ENCODE data around the gene LSAMP. TPM values are rescaled to one million over a fixed set of nuclear protein-coding genes. Genes with fewer than 3 reads are reported as not detected.
A peak's percentile ranks its signal among the peaks of the same experiment; 100 is the strongest.

The LSAMP gene
- total RNA-seq, 1 experiment from 2014 or later, result 10.1 TPM

- CTCF ChIA-PET, result no interaction called here
- Histone ChIP-seq H3K4me3 (ENCODE audit: low read depth, low read length, poor library complexity, severe bottlenecking) (no peak overlapping the region), H3K4me1 (ENCODE audit: insufficient read depth, low read length, poor library complexity, severe bottlenecking) (peaks cover 34% of the 10 kb centered on the region), H3K27ac (ENCODE audit: low read depth, low read length, poor library complexity, severe bottlenecking) (no peak overlapping the region), H3K9me3 (ENCODE audit: low read depth, low read length, poor library complexity, severe bottlenecking) (no peaks in the 10 kb centered on the region), H3K36me3 (ENCODE audit: insufficient read depth, low read length, poor library complexity, severe bottlenecking) (no peaks in the 10 kb centered on the region), H3K27me3 (replicated peaks; ENCODE audit: insufficient read depth, low read depth, low read length, poor library complexity) (no peaks in the 10 kb centered on the region)
- intact Hi-C loops (cut with micrococcal nuclease; ENCODE audit: unreplicated experiment), result no loop called here
- BruUV-seq (replicated peaks), result no TSS peak
- no peak for DNase-seq (ENCODE audit: low spot score)
- TF ChIP-seq CTCF (conservative IDR thresholded peaks at IDR 0.05; ENCODE audit: low read depth, low read length), result no peak
- TF ChIP-seq EZH2 (IDR thresholded peaks at IDR 0.05; ENCODE audit: borderline replicate concordance, low read depth, low read length, poor library complexity, severe bottlenecking), result no peak
- POLR2A ChIA-PET (ENCODE audit: low non-redundant PET), result no interaction called here
These were observed 252.8 kb downstream of the LSAMP start for GRCh38 chr3:116192464-116192863.

- no peak overlapping the region for H3K4me3 ChIP-seq (ENCODE audit: low read depth, low read length, poor library complexity, severe bottlenecking)
- BruUV-seq (replicated peaks), result no TSS peak
- ChIA-PET CTCF (no interaction called here), POLR2A (ENCODE audit: low non-redundant PET) (no interaction called here)
- intact Hi-C loops (cut with micrococcal nuclease; ENCODE audit: unreplicated experiment), result no loop called here
- H3K4me1 ChIP-seq (ENCODE audit: insufficient read depth, low read length, poor library complexity, severe bottlenecking), result peaks cover 34% of the 10 kb centered on the region
- DNase-seq (ENCODE audit: low spot score), result peak; percentile 63
- H3K36me3 ChIP-seq (ENCODE audit: insufficient read depth, low read length, poor library complexity, severe bottlenecking), result no peaks in the 10 kb centered on the region
- no peak overlapping the region for H3K27ac ChIP-seq (ENCODE audit: low read depth, low read length, poor library complexity, severe bottlenecking)
- no peak for TF ChIP-seq CTCF (conservative IDR thresholded peaks at IDR 0.05; ENCODE audit: low read depth, low read length)
- TF ChIP-seq EZH2 (IDR thresholded peaks at IDR 0.05; ENCODE audit: borderline replicate concordance, low read depth, low read length, poor library complexity, severe bottlenecking), result no peak
- no peaks in the 10 kb centered on the region for H3K27me3 ChIP-seq (replicated peaks; ENCODE audit: insufficient read depth, low read depth, low read length, poor library complexity)
- H3K9me3 ChIP-seq (ENCODE audit: low read depth, low read length, poor library complexity, severe bottlenecking), result no peaks in the 10 kb centered on the region
These were observed 253.9 kb downstream of the LSAMP start for GRCh38 chr3:116191409-116191808.

GRCh38 chr3:116190095-116190494 is 255.2 kb downstream of the LSAMP start:
- Histone ChIP-seq H3K36me3 (ENCODE audit: insufficient read depth, low read length, poor library complexity, severe bottlenecking) (no peaks in the 10 kb centered on the region), H3K27me3 (replicated peaks; ENCODE audit: insufficient read depth, low read depth, low read length, poor library complexity) (no peaks in the 10 kb centered on the region), H3K4me1 (ENCODE audit: insufficient read depth, low read length, poor library complexity, severe bottlenecking) (peaks cover 36% of the 10 kb centered on the region), H3K9me3 (ENCODE audit: low read depth, low read length, poor library complexity, severe bottlenecking) (no peaks in the 10 kb centered on the region), H3K27ac (ENCODE audit: low read depth, low read length, poor library complexity, severe bottlenecking) (no peak overlapping the region), H3K4me3 (ENCODE audit: low read depth, low read length, poor library complexity, severe bottlenecking) (no peak overlapping the region)
- no TSS peak for BruUV-seq (replicated peaks)
- no peak for DNase-seq (ENCODE audit: low spot score)
- intact Hi-C loops (cut with micrococcal nuclease; ENCODE audit: unreplicated experiment), result no loop called here
- POLR2A ChIA-PET (ENCODE audit: low non-redundant PET), result no interaction called here
- CTCF ChIA-PET, result no interaction called here
- no peak for TF ChIP-seq CTCF (conservative IDR thresholded peaks at IDR 0.05; ENCODE audit: low read depth, low read length)
- TF ChIP-seq EZH2 (IDR thresholded peaks at IDR 0.05; ENCODE audit: borderline replicate concordance, low read depth, low read length, poor library complexity, severe bottlenecking), result no peak

Data from A673 (cell line).